Tibial nerve (tissue), 4 donors: ENCODE data around the gene CDKL2. TPM values are rescaled to one million over a fixed set of nuclear protein-coding genes. Genes with fewer than 3 reads are reported as not detected.

Experiments
- DNase-seq, 2 donors: peaks; one replicate each; pipeline ENCODE4 v3.0.0-alpha.2; 2019; ENCODE audit warnings: low spot score in 2 of 2
- H3K27ac ChIP-seq, 4 donors: fragments of 200-600 bp; sonication (generic) in 3 of 4; one replicate each; pipeline ENCODE4 v1.5.1; 2017 to 2019; ENCODE audit warnings: mild to moderate bottlenecking in 1 of 4
- H3K27me3 ChIP-seq, 2 donors: fragments of 200-600 bp; sonication (generic) in 1 of 2; one replicate each; pipeline versions ENCODE4 v1.5.1 to v1.6.0; 2017 to 2019
- H3K36me3 ChIP-seq, 3 donors: fragments of 200-600 bp; sonication (generic); one replicate each; pipeline ENCODE4 v1.5.1; 2018 to 2019
- H3K4me1 ChIP-seq, 4 donors: fragments of 200-600 bp; sonication (generic) in 3 of 4; one replicate each; pipeline ENCODE4 v1.5.1; 2017 to 2019
- H3K4me3 ChIP-seq, 4 donors: fragments of 200-600 bp; sonication (generic) in 3 of 4; one replicate each; pipeline ENCODE4 v1.5.1; 2017 to 2019; ENCODE audit warnings: mild to moderate bottlenecking in 1 of 4, moderate library complexity in 1 of 4
- H3K9me3 ChIP-seq, 4 donors: fragments of 200-600 bp; sonication (generic) in 3 of 4; one replicate each; pipeline ENCODE4 v1.5.1; 2017 to 2019
- EP300 ChIP-seq, 2 donors: sonication (generic); formaldehyde crosslinking; IDR thresholded peaks; one replicate each; pipeline ENCODE4 v1.6.1; 2017; ENCODE audit warnings: antibody characterized with exemption in 2 of 2, mild to moderate bottlenecking in 1 of 2
- POLR2A ChIP-seq, 2 donors: fragments of 450-650 bp; IDR thresholded peaks; one replicate each; pipeline ENCODE4 v1.6.1; 2017; ENCODE audit warnings: antibody characterized with exemption in 2 of 2, mild to moderate bottlenecking in 2 of 2, moderate library complexity in 2 of 2
- WGBS, 2 donors: methylation state at CpG; one replicate each; pipeline ENCODE4 v1.1.5; 2018; 5-methylcytosine and 5-hydroxymethylcytosine counted together
- total RNA-seq, 4 donors: library from RNA; depleted of rRNA; stranded (reverse); fragments of >200 nt; gene quantifications; one replicate each; pipeline ENCODE4 v1.1.0, GENCODE V29; 2016
- TF ChIP-seq, protein P1 (sequence below), 5 experiments: fragments of 200-600 bp in 3 of 5; fragments of 450-650 bp in 2 of 5; sonication (generic) in 3 of 5; IDR thresholded peaks; one replicate each; pipeline ENCODE4 v1.5.1; 2016 to 2019; ENCODE audit warnings: antibody characterized with exemption in 5 of 5, mild to moderate bottlenecking in 3 of 5, moderate library complexity in 2 of 5

Gene CDKL2
- total RNA-seq, 4 donors from 2014 or later: 0.21 to 2.9 (median 0.66) TPM; not detected in 1

DNA sequence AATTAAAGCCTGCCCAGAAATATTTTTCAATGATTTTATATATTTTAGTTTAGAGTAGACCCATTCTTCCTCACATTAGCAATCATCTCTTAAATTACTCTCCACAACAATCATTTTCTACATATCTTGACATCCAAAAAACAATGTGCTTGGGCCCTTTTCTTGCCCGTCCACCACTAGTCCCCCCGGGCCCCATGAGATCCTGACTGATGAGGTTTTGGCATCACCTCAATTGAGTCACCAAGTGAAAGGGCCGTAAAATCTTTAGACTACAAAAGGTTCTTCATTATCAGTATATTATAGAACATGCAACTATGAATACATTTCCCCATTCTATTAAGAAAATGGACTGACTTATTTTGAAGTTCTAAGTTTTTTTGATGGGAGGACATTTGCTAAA is 4.0 kb upstream of the CDKL2 start:
- Histone ChIP-seq H3K4me3 (no peak overlapping the region), H3K27me3 (no peaks in the 10 kb centered on the region), H3K4me1 (peaks cover 0 to 12% (median 8%) of the 10 kb centered on the region in 4 donors), H3K9me3 (no peaks in the 10 kb centered on the region), H3K36me3 (no peaks in the 10 kb centered on the region), H3K27ac (no peak overlapping the region)
- TF ChIP-seq EP300 (IDR thresholded peaks at IDR 0.05) (no peak), POLR2A (IDR thresholded peaks at IDR 0.05) (no peak)
- TF ChIP-seq, protein P1, sequence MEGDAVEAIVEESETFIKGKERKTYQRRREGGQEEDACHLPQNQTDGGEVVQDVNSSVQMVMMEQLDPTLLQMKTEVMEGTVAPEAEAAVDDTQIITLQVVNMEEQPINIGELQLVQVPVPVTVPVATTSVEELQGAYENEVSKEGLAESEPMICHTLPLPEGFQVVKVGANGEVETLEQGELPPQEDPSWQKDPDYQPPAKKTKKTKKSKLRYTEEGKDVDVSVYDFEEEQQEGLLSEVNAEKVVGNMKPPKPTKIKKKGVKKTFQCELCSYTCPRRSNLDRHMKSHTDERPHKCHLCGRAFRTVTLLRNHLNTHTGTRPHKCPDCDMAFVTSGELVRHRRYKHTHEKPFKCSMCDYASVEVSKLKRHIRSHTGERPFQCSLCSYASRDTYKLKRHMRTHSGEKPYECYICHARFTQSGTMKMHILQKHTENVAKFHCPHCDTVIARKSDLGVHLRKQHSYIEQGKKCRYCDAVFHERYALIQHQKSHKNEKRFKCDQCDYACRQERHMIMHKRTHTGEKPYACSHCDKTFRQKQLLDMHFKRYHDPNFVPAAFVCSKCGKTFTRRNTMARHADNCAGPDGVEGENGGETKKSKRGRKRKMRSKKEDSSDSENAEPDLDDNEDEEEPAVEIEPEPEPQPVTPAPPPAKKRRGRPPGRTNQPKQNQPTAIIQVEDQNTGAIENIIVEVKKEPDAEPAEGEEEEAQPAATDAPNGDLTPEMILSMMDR (IDR thresholded peaks at IDR 0.05): no peak
- DNase-seq: no peak
- WGBS, 2 donors: 76 to 82% methylated on average over 3 of the region's 3 CpGs

DNA sequence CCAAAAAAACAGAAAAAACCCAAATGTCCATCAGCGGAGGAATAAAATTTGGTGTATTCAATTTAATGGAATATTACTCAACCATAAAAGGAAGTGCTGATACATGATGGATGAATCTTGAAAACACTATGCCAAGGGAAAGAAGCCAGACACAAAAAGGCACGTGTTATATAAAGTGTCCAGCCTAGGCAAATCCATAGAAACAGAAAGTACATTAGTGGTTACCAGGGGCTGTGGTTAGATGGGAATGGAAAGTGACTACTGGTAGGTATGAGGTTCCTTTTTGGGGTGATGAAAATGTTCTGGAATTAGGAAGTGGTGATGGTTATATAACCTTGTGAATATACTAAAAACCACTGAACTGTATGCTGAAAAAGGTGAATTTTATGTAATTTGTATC is 3.5 kb upstream of the CDKL2 start:
- TF ChIP-seq EP300 (IDR thresholded peaks at IDR 0.05) (no peak), POLR2A (IDR thresholded peaks at IDR 0.05) (no peak)
- TF ChIP-seq, protein P1 (IDR thresholded peaks at IDR 0.05): no peak
- no peak for DNase-seq
- H3K27ac ChIP-seq: no peak overlapping the region
- no peak overlapping the region for H3K4me3 ChIP-seq
- H3K36me3 ChIP-seq: no peaks in the 10 kb centered on the region
- WGBS, 2 donors: 67 to 80% methylated on average over 2 of the region's 2 CpGs
- H3K4me1 ChIP-seq: peaks cover 0 to 12% (median 8%) of the 10 kb centered on the region in 4 donors
- H3K27me3 ChIP-seq: no peaks in the 10 kb centered on the region
- H3K9me3 ChIP-seq: no peaks in the 10 kb centered on the region

DNA sequence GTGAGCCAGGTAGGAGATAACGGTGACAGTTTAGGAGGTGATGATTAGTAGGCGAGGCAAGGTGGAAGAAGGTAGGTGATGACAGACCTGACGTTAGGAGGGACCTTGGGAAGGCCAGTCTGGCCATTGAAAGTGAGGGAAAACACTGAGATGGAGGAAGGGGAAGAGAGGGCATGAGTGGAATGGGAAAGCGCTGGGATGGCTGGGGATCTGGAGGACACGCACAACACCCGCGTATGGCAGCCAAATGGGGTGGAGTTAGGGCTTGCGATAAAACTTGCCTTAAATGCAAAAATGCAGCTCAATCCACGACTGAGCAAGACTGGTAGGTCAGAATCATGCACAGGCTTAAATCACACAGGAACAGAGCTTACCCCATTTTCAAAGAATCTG is 605 bp upstream of the CDKL2 start:
- H3K27me3 ChIP-seq: no peaks in the 10 kb centered on the region
- no peak for DNase-seq
- WGBS, 2 donors: 44 to 50% methylated on average over 9 of the region's 9 CpGs
- TF ChIP-seq, protein P1 (IDR thresholded peaks at IDR 0.05): no peak
- TF ChIP-seq EP300 (IDR thresholded peaks at IDR 0.05) (no peak), POLR2A (IDR thresholded peaks at IDR 0.05) (no peak)
- no peaks in the 10 kb centered on the region for H3K36me3 ChIP-seq
- no peaks in the 10 kb centered on the region for H3K9me3 ChIP-seq
- no peak overlapping the region for H3K27ac ChIP-seq
- H3K4me1 ChIP-seq: peaks cover 0 to 12% (median 8%) of the 10 kb centered on the region in 4 donors
- H3K4me3 ChIP-seq: peak overlapping the region; percentile 41 to 86 (median 61)

DNA sequence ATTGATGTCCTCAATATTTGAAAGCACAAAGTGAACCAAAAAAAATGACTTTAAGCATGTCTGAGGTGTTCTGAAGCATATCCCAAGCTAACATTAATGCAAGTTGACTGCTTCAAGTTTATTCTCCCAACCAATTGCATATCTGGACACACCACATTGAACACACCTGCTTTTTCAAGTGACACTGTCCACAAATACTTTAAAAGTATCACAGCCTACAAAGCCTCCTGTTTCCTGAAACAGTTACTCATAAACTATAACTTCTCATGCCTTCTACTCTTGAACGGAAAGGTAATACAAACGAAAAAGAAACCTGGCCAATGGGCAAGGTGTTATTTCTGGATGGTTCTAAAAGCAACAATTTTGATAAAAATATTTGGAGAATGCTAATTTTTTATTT is 1.1 kb downstream of the CDKL2 start:
- DNase-seq: no peak
- Histone ChIP-seq H3K27ac (no peak overlapping the region), H3K36me3 (no peaks in the 10 kb centered on the region), H3K4me1 (peaks cover 0 to 12% (median 8%) of the 10 kb centered on the region in 4 donors), H3K9me3 (no peaks in the 10 kb centered on the region), H3K4me3 (no peak overlapping the region), H3K27me3 (no peaks in the 10 kb centered on the region)
- WGBS, 2 donors: 79 to 86% methylated on average over 2 of the region's 2 CpGs
- TF ChIP-seq EP300 (IDR thresholded peaks at IDR 0.05) (no peak), POLR2A (IDR thresholded peaks at IDR 0.05) (no peak)
- TF ChIP-seq, protein P1 (IDR thresholded peaks at IDR 0.05): no peak

DNA sequence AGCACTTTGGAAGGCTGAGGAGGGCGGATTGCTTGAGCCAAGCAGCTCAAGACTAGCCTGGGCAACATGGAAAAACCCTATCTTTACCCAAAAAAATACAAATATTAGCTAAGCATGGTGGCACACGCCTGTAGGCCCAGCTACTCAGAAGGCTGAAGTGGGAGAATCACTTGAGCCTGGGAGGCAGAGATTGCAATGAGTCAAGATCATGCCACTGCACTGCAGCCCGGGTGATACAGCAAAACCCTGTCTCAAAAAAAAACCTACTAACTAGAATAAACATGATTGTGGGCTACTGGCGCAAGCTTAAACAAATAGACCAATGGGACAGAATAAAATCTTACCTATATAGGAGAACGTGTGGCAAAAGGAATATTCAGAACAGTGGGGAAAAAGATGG is 7.3 kb downstream of the CDKL2 start:
- TF ChIP-seq, protein P1 (IDR thresholded peaks at IDR 0.05): no peak
- TF ChIP-seq EP300 (IDR thresholded peaks at IDR 0.05): no peak
- no peak for TF ChIP-seq POLR2A (IDR thresholded peaks at IDR 0.05)
- H3K27me3 ChIP-seq: no peaks in the 10 kb centered on the region
- H3K27ac ChIP-seq: no peak overlapping the region
- H3K36me3 ChIP-seq: no peaks in the 10 kb centered on the region
- no peak for DNase-seq
- 89 to 93% methylated on average over 5 of the region's 5 CpGs for WGBS, 2 donors
- H3K9me3 ChIP-seq: no peaks in the 10 kb centered on the region
- H3K4me1 ChIP-seq: no peaks in the 10 kb centered on the region
- H3K4me3 ChIP-seq: no peak overlapping the region
